Activated CD4-positive, alpha-beta T cell treated with anti-CD3 and anti-CD28 coated beads, Interleukin-2, amount 10 ng/mL, durations not matched to agents 24 days and 14 days (primary cell): ENCODE measurements around the gene ITPRIPL1. TPM values are rescaled to one million over a fixed set of nuclear protein-coding genes. Genes with fewer than 3 reads are reported as not detected.
"Not testable (repeated sequence)": the region's sequence is repeated elsewhere in the genome, so short reads cannot be mapped to it uniquely, and the experiment has no call there.

Experiments used
- DNase-seq: peaks from one replicate; pipeline ENCODE4 v3.0.0; 2022
- H3K27ac Mint-ChIP-seq: one replicate; pipeline ENCODE4 v1.8.0; 2022; ENCODE audit warnings: mild to moderate bottlenecking, mixed read lengths
- H3K27me3 Mint-ChIP-seq: one replicate; pipeline ENCODE4 v1.8.0; 2022; ENCODE audit warnings: mixed read lengths
- H3K36me3 Mint-ChIP-seq: one replicate; pipeline ENCODE4 v1.8.0; 2022; ENCODE audit warnings: low read depth, mild to moderate bottlenecking, mixed read lengths
- H3K4me1 Mint-ChIP-seq: one replicate; pipeline ENCODE4 v1.8.0; 2021; ENCODE audit warnings: mixed read lengths
- H3K4me3 Mint-ChIP-seq: one replicate; pipeline ENCODE4 v1.8.0; 2022; ENCODE audit warnings: mild to moderate bottlenecking, moderate library complexity, mixed read lengths
- H3K9me3 Mint-ChIP-seq: one replicate; pipeline ENCODE4 v1.8.0; 2021; ENCODE audit warnings: mixed read lengths
- intact Hi-C: fragments of 100-400 bp; cut with micrococcal nuclease; formaldehyde crosslinking; loops from one replicate; pipeline ENCODE4 v1.15.1; 2023
- total RNA-seq: library from RNA; stranded (reverse); gene quantifications from 2 replicates; pipeline ENCODE4 v1.2.3, GENCODE V29; 2022

The ITPRIPL1 gene, protein sequence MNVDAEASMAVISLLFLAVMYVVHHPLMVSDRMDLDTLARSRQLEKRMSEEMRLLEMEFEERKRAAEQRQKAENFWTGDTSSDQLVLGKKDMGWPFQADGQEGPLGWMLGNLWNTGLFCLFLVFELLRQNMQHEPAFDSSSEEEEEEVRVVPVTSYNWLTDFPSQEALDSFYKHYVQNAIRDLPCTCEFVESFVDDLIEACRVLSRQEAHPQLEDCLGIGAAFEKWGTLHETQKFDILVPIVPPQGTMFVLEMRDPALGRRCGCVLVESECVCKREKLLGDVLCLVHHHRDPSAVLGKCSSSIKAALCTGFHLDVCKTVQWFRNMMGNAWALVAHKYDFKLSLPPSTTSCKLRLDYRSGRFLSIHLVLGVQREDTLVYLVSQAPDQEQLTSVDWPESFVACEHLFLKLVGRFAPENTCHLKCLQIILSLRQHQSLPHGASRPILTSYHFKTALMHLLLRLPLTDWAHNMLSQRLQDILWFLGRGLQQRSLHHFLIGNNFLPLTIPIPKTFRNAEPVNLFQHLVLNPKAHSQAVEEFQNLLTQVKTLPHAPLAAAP
- total RNA-seq: 51.4 and 53.9 TPM in 2 replicates

DNA sequence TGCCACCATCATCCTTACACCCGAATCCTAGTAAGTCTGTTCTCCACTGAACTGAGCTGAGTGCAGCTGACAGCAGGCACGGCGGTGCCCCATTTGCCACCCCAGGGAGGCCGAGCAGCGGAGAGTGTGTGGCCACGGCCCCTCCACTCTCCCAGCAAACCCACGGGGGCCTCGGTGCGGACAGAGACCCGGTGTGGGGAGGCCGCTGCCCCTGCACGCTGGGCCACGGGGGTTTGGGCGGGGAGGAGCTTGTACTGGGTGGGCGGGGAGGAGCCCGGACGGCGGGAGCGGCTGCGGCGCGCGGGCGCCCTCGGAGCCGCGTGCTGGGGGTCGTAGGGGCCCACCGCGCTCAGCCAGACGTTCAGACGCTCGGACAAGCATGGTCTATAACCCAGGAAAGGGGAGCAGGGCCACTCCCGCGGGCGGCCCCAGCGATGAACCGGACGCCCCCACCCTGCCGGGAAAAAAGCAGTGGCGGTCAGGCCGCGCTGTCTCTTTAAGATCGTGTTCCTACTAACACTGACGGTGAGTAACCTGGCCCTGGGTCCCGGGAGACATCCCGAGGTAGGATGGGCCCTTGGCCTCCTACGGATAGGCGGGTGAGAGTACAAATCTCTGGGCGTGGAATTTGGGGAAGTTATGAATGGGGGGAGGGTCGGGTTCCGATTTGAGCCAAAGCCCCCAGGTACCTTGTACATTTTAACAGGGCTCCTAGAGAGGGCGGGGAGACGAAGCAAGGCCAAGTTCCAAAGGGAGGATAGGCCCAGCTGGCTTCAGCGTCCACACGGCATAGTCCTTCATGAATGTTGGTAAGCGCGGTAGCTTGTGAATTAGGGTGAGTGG, at the start of gene ITPRIPL1:
ITPRIPL1 (plus strand) TSS at position 277 of the 843 bp plus-strand sequence; CDS start at position 800, 523 bp downstream.
- Mint-ChIP-seq H3K36me3 (peaks cover 39% of the 10 kb centered on the region), H3K9me3 (no peaks in the 10 kb centered on the region), H3K4me1 (peaks cover 55% of the 10 kb centered on the region), H3K4me3 (peak within 1 kb of the TSS; percentile 100), H3K27ac (peak within 1 kb of the TSS; percentile 95), H3K27me3 (no peaks in the 10 kb centered on the region)
- intact Hi-C loops: loop anchor here (1.0 to 2.0 kb wide), 2 partner anchors 20 to 162 kb away; partner anchors contain the start of gene SNRNP200
- peak; percentile 82 for DNase-seq

DNA sequence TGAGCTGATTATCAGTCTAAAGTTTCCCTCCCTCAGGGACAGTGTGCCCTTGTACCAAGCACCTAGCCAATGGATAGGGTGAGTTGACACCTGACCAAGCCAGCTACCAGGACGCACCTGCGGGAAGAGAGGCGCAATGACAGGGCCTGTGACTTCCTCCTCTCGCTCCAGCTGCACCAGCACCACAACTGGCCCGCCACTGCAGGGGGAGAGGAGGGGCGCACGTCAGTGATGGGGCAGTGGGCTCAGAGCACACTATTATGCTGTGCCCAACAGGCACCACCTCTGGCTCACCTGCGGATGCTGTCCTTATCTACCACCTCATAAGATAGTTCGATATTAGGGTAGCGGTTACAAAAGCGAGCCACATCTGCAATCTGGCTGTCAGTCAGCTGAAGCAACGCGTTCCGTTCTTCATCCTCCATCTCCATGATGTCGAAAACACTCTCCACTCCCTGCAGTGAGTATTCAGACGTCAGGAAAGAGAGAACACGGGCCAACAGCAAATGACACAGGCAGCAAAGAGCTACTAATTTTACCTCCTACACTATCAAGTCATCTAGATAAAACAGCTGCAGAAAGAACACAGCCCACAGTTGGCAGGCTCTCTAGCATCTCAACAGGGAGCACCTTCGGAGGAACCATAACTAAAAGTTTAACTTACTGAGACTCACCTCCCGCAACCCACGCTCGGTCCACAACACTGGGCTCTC, 48.2 kb upstream of the ITPRIPL1 start:
- Mint-ChIP-seq H3K36me3 (peaks cover 80% of the 10 kb centered on the region), H3K27ac (no peak overlapping the region), H3K4me1 (peaks cover 4% of the 10 kb centered on the region), H3K27me3 (no peaks in the 10 kb centered on the region), H3K4me3 (no peak overlapping the region), H3K9me3 (no peaks in the 10 kb centered on the region)
- intact Hi-C loops: no loop called here
- no peak for DNase-seq

DNA sequence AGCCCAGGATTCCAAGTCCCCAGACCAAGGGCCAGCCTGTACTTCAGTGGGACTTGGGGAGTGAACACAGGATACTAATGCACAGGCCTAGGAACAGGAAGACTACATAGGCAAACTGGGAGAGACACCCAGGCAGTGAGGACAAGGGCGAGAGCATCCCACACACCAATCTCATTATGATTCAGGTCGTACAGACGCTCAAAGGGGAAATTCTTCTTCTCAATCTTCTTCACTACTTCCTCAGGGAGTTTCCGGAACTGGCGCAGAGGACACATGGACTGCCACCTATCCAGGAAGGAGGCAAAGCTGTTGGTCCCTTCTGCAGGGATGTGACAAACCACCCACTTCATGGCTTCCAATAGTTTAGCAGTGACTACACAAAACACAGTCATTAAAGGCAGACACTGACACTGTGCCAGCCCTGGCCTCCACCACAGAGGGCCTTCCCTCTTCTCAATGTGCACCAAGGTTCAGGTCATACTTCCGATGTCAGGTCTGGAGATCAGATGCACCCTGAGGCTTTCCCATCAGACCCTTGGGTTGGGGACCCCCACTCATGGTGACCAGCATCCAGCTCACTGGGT, 37.8 kb upstream of the ITPRIPL1 start:
- DNase-seq: no peak
- no peak overlapping the region for H3K4me3 Mint-ChIP-seq
- peaks cover 4% of the 10 kb centered on the region for H3K4me1 Mint-ChIP-seq
- peak overlapping the region; percentile 22 for H3K27ac Mint-ChIP-seq
- H3K9me3 Mint-ChIP-seq: no peaks in the 10 kb centered on the region
- intact Hi-C loops: no loop called here
- H3K27me3 Mint-ChIP-seq: no peaks in the 10 kb centered on the region
- peaks cover 83% of the 10 kb centered on the region for H3K36me3 Mint-ChIP-seq

DNA sequence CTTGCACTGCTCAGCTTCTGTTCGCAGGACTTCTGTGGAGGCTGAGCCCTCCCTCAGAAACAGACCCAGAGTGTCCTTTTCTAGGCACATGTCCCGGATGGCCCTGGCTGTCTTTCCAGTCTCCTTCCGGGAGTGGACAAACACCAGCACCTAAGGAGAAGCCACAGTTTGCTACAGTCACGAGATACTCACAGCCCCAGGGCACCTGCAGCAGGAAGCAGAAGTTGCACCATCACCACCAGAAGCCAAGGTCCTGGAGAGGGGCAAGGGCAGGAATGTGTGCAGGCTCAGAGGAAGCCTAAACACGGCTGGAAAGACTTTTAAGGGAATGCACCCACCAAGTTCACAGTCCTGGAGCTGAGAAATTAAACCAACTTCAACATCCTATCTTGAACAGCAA, 33.4 kb upstream of the ITPRIPL1 start:
- Mint-ChIP-seq H3K4me1 (peaks cover 7% of the 10 kb centered on the region), H3K4me3 (no peak overlapping the region), H3K27me3 (no peaks in the 10 kb centered on the region), H3K27ac (no peak overlapping the region), H3K36me3 (peaks cover 79% of the 10 kb centered on the region), H3K9me3 (no peaks in the 10 kb centered on the region)
- intact Hi-C loops: no loop called here
- DNase-seq: no peak

DNA sequence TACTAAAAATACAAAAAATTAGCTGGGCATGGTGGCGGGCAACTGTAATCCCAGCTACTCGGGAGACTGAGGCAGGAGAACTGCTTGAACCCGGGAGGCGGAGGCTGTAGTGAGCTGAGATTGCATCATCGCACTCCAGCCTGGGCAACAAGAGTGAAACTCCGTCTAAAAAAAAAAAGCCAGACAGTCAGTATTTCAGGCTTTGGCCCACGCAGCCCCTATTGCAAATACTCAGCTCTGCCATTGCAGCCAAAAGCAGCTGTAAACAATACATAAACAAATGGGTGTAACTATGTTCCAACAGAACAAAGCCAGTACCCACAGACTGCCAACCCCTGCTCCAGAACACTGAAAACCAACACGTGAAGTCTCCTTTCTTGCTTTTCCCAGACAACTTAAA, 30.8 kb upstream of the ITPRIPL1 start:
- H3K27me3 Mint-ChIP-seq, H3K4me3 Mint-ChIP-seq, DNase-seq, intact Hi-C loops, H3K27ac Mint-ChIP-seq, H3K4me1 Mint-ChIP-seq, H3K9me3 Mint-ChIP-seq: not testable (repeated sequence)
- H3K36me3 Mint-ChIP-seq: peaks cover 82% of the 10 kb centered on the region

DNA sequence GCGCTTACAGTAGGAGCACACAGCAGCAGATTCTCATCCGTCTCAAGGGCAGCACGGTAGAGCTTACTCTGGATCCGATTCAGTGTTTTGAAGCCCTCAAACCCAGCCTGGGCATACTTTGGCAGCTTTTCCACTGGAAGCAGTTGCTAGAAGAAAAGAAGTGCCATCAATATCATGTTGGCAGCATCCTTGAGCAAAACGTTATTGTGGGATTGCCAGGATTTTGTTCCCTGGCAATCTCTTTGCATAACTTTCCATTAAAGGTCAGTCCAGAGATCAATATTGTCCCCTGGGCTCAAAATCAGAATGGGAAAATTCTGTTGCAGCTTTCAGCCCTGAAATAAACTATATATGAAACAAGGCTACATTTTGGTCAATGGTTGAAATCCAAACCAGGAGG, 28.2 kb upstream of the ITPRIPL1 start:
- H3K9me3 Mint-ChIP-seq: no peaks in the 10 kb centered on the region
- H3K36me3 Mint-ChIP-seq: peaks cover 81% of the 10 kb centered on the region
- peaks cover 18% of the 10 kb centered on the region for H3K4me1 Mint-ChIP-seq
- no peaks in the 10 kb centered on the region for H3K27me3 Mint-ChIP-seq
- no peak overlapping the region for H3K27ac Mint-ChIP-seq
- intact Hi-C loops: no loop called here
- H3K4me3 Mint-ChIP-seq: no peak overlapping the region
- no peak for DNase-seq

DNA sequence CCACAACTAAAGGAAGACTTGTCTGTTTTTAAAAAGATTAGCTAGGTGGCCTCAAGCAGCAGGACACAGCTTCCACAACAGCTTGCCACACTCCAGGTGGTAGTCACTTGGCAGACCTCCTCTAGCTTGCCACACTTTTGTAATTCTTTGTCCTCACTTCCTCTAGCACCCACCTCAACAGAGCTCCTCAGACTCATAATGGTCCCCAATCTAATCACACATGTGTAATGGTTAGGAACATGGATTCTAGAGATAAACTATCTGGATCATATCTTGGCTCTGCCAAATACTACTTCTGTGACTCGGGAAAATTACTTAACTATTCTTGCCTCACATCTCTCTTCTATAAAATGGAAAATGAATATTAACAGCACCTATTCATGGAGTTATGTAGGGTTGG, 23.3 kb upstream of the ITPRIPL1 start:
- Mint-ChIP-seq H3K36me3 (peaks cover 84% of the 10 kb centered on the region), H3K4me1 (peaks cover 51% of the 10 kb centered on the region), H3K4me3 (no peak overlapping the region), H3K27ac (no peak overlapping the region), H3K9me3 (no peaks in the 10 kb centered on the region), H3K27me3 (no peaks in the 10 kb centered on the region)
- intact Hi-C loops: no loop called here
- no peak for DNase-seq

DNA sequence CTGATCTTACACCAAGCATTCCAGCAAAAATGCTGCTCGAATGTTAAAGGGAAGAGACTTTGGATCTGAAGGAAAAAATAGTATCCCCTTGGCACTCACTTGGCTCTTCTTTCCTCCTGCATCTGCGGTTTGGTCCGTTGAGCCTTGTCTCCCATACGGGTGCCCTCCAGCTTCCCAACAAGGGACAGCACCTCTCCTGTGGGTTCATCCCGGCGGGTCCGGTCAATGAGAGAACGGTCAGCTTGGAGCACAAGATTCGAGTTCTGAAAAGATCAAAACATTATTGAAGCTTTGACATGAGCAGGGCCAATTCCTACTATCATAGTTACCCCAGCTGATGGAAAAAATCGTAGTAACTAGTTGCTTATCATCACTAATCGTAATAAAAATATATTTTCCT, 20.5 kb upstream of the ITPRIPL1 start:
- H3K4me1 Mint-ChIP-seq: peaks cover 51% of the 10 kb centered on the region
- no peak for DNase-seq
- H3K27ac Mint-ChIP-seq: peak overlapping the region; percentile 99
- peak overlapping the region; percentile 100 for H3K4me3 Mint-ChIP-seq
- H3K36me3 Mint-ChIP-seq: peaks cover 64% of the 10 kb centered on the region
- intact Hi-C loops: loop anchor here (1.0 kb wide), 5 partner anchors 17 to 205 kb away; partner anchors contain the start of genes CIAO1 and ITPRIPL1
- no peaks in the 10 kb centered on the region for H3K27me3 Mint-ChIP-seq
- no peaks in the 10 kb centered on the region for H3K9me3 Mint-ChIP-seq

DNA sequence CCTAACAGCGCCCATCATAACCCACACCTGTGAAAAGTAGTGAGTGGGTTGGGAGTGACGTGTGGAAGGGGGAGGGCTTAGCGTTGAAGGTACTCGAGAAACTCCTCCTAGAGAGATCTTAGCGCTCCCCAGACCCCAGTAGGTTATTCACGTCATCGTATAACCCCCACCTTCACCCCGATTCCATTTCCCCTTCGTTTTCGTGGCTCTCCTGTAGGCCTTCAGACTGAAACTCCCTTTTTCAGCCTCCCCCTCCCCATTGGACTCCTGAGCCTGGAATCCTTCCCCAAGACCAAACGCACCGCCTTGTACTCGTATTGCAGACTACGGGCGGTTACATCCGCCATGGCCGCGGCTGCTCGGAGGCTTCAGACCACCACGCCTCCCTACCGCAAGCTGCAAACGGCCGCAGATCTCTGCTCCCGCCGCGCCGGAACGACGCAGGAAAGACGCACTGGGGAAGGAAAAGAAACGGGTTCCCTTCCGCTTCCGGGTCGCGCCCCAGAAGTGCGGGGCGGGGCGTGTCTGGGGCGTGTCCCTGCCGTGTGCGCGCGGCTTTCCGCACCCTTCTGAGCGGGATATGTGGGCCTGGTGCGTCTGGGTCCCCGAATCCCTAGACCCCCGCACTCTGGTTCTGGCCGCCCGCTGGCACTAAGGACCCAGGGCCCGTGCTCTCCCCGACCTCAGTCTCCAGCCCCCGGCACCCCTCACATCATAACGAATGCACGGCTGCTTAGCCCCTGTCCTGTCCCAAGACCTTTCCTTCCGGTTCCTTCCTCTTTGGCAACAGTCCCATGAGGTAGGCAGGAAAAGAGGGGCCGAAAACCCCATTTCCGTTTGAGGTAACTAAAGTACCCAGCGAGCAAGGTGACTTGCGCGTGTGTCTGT, 19.8 kb upstream of the ITPRIPL1 start, which contains the start of gene SNRNP200:
SNRNP200 (minus strand) TSS at position 456 of the 888 bp plus-strand sequence; CDS start at position 347, 109 bp downstream.
- Mint-ChIP-seq H3K36me3 (peaks cover 58% of the 10 kb centered on the region), H3K4me1 (peaks cover 56% of the 10 kb centered on the region)

DNA sequence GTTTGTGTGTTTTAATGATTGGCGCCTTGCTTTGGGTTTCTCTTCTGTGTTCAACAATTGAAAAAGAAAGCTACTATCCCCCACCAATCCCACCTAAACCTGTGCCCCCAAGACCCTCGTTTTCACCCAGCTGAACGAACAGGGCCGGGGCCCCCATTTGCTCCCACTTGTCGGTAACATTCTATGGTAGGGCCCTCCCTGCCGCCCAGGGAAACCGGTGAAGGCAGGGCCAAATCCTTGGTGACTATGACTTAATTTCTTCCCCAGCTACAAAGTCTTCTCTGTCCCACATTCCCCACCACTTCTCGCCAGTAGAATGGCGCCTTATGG, 19.2 kb upstream of the ITPRIPL1 start:
- peaks cover 55% of the 10 kb centered on the region for H3K36me3 Mint-ChIP-seq
- intact Hi-C loops: loop anchor here (1.0 kb wide), 5 partner anchors 15 to 203 kb away; partner anchors contain the start of genes CIAO1 and ITPRIPL1
- peaks cover 54% of the 10 kb centered on the region for H3K4me1 Mint-ChIP-seq
- no peaks in the 10 kb centered on the region for H3K27me3 Mint-ChIP-seq
- no peak for DNase-seq
- peak overlapping the region; percentile 100 for H3K4me3 Mint-ChIP-seq
- peak overlapping the region; percentile 99 for H3K27ac Mint-ChIP-seq
- no peaks in the 10 kb centered on the region for H3K9me3 Mint-ChIP-seq

More for the DNA sequence above, 19.8 kb upstream of the ITPRIPL1 start, which contains the start of gene SNRNP200:
- H3K27ac Mint-ChIP-seq: peak within 1 kb of the TSS; percentile 99
- peak within 1 kb of the TSS; percentile 100 for H3K4me3 Mint-ChIP-seq
- peak; percentile 97 for DNase-seq
- intact Hi-C loops: loop anchor here (1.0 kb wide), 5 partner anchors 16 to 204 kb away; partner anchors contain the start of genes CIAO1 and ITPRIPL1
- no peaks in the 10 kb centered on the region for H3K9me3 Mint-ChIP-seq
- no peaks in the 10 kb centered on the region for H3K27me3 Mint-ChIP-seq

DNA sequence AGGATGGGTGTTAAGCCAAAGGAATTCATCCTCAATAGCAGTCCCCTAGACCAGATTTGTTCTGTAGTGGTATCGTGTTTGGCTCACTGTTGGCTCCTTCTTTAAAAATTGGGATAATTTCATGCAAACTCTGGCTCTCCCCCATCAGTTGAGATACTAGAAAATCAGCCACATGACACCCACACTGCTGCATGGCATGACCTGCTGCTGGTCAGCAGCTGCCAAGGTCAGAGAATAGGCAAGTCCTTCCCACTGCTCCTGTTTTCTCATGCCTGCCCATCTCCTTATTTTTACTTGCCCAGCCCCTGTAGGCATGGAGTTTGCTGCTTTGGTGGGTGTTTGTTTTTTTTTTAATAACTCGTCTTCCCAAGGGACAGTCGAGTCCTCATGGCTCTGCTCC, 18.7 kb upstream of the ITPRIPL1 start:
- intact Hi-C loops: no loop called here
- Mint-ChIP-seq H3K27me3 (no peaks in the 10 kb centered on the region), H3K27ac (peak overlapping the region; percentile 99), H3K36me3 (peaks cover 51% of the 10 kb centered on the region), H3K9me3 (no peaks in the 10 kb centered on the region), H3K4me3 (peak overlapping the region; percentile 100), H3K4me1 (peaks cover 50% of the 10 kb centered on the region)
- no peak for DNase-seq

DNA sequence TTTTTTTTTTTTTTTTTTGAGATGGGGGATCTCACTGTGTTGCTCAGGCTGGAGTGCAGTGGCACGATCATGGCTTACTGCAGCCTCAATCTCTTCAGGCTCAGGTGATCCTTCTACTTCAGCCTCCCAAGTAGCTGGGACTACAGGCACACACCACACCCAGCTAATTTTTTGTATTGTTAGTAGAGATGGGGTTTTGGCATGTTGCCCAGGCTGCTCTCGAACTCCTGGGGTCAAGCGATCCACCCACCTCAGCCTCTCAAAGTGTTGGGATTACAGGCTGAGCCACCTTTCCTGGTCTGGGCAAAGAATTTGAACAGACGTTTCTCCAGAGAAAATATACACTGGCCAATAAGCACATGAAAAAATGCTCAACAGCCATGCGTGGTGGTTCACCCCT, 16.9 kb upstream of the ITPRIPL1 start:
- H3K27ac Mint-ChIP-seq: no peak overlapping the region
- H3K9me3 Mint-ChIP-seq: no peaks in the 10 kb centered on the region
- H3K4me3 Mint-ChIP-seq: no peak overlapping the region
- DNase-seq: no peak
- intact Hi-C loops: no loop called here
- peaks cover 34% of the 10 kb centered on the region for H3K36me3 Mint-ChIP-seq
- no peaks in the 10 kb centered on the region for H3K27me3 Mint-ChIP-seq
- H3K4me1 Mint-ChIP-seq: peaks cover 39% of the 10 kb centered on the region
